ENCODE data around the gene OVOL1.
"Not testable (repeated sequence)": the region's sequence is repeated elsewhere in the genome, so short reads cannot be mapped to it uniquely, and the experiment has no call there.

OVOL1 gene

GRCh38 chr11:65816696-65817095 lies 29.8 kb downstream of the OVOL1 start:
- no peak for DNase-seq (ENCODE audit: low read depth)

- no peak for DNase-seq (ENCODE audit: low read depth)
Measured at GRCh38 chr11:65817312-65817834, 30.5 kb downstream of the OVOL1 start.

- DNase-seq (ENCODE audit: low read depth), result peak; percentile 74
Measured at GRCh38 chr11:65817835-65818680, 31.2 kb downstream of the OVOL1 start.

GRCh38 chr11:65821107-65821506 lies 34.2 kb downstream of the OVOL1 start:
- DNase-seq (ENCODE audit: low read depth), result no peak

GRCh38 chr11:65822776-65823528 lies 36.1 kb downstream of the OVOL1 start:
- no peak for DNase-seq (ENCODE audit: low read depth)

- no peak for DNase-seq (ENCODE audit: low read depth)
Measured at GRCh38 chr11:65826984-65827735, 40.3 kb downstream of the OVOL1 start.

GRCh38 chr11:65829459-65829858 lies 42.6 kb downstream of the OVOL1 start:
- DNase-seq (ENCODE audit: low read depth), result no peak

GRCh38 chr11:65832231-65832630 lies 45.4 kb downstream of the OVOL1 start:
- not testable (repeated sequence) for DNase-seq (ENCODE audit: low read depth)

GRCh38 chr11:65833297-65834030 lies 46.6 kb downstream of the OVOL1 start, which contains the start of gene SNX32:
Gene SNX32, plus strand, starts transcription at chr11:65833963. Its CDS starts 103 bp downstream, at chr11:65834066.
- DNase-seq (ENCODE audit: low read depth), result peak; percentile 83

GRCh38 chr11:65834202-65834601 lies 47.3 kb downstream of the OVOL1 start:
- no peak for DNase-seq (ENCODE audit: low read depth)

GRCh38 chr11:65842144-65842543 lies 55.3 kb downstream of the OVOL1 start:
- DNase-seq (ENCODE audit: low read depth), result no peak

- no peak for DNase-seq (ENCODE audit: low read depth)
Measured at GRCh38 chr11:65843811-65844210, 56.9 kb downstream of the OVOL1 start.

GRCh38 chr11:65844231-65844872 lies 57.5 kb downstream of the OVOL1 start:
- no peak for DNase-seq (ENCODE audit: low read depth)

All from CMK (cell line).